Measurements from ENCODE around the gene DCDC1.

DCDC1 gene

DNA sequence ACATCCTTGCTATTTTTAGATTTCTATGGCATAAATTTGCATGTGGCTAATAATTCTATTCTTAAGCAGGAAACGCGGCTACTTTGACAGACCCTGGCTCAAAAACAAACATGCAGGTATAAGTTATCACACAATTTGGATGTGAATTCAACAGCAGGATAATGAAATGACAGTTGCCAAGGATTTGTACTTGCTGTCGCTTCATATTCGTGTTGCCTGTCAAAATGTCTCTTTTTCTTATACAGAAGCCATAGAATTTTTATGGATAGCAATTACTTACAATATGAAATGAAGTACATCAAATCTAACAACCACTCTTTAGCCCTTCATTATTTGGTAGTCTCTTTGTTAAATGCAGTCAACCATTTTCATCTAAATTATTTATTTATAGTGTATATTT is 46.4 kb downstream of the DCDC1 start:
- TF ChIP-seq CEBPB (IDR thresholded peaks at IDR 0.05) (no peak), RAD21 (IDR thresholded peaks at IDR 0.05; ENCODE audit: low read depth) (no peak)

DNA sequence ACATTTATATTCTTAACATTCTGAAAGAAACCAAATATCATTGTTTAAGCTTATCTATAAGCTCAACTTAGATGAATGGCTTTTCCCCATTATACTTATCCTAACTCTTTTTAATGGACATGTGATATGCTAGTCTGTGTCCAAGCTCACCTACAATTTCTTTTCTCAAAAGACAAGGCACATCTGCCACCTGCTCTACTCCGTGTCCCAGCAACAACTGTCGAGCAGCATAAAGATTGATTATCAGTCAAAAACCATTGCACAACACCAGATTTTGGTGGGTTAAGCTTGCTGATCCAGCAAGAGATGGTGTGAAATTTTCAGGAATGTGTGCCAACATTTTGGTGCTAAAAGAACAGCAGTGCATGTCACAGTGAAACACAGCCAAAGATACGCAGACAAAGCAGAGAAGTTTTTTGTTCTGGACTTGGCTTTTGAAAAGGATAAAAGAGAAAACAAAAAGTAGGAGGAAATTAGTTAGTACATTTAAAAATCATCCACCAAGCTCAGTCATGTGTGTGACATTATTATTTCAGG is 65.8 kb downstream of the DCDC1 start:
- TF ChIP-seq TAF1 (IDR thresholded peaks at IDR 0.05; ENCODE audit: low read depth) (no peak), CEBPB (IDR thresholded peaks at IDR 0.05) (no peak), EP300 (IDR thresholded peaks at IDR 0.05; ENCODE audit: borderline replicate concordance) (no peak), TCF12 (IDR thresholded peaks at IDR 0.05; ENCODE audit: low read depth) (no peak), EGR1 (IDR thresholded peaks at IDR 0.05) (no peak), RAD21 (IDR thresholded peaks at IDR 0.05; ENCODE audit: low read depth) (no peak), NFIC (IDR thresholded peaks at IDR 0.05) (no peak), FOXM1 (IDR thresholded peaks at IDR 0.05; ENCODE audit: borderline replicate concordance, low read depth) (no peak)
- TF ChIP-seq, protein P1, sequence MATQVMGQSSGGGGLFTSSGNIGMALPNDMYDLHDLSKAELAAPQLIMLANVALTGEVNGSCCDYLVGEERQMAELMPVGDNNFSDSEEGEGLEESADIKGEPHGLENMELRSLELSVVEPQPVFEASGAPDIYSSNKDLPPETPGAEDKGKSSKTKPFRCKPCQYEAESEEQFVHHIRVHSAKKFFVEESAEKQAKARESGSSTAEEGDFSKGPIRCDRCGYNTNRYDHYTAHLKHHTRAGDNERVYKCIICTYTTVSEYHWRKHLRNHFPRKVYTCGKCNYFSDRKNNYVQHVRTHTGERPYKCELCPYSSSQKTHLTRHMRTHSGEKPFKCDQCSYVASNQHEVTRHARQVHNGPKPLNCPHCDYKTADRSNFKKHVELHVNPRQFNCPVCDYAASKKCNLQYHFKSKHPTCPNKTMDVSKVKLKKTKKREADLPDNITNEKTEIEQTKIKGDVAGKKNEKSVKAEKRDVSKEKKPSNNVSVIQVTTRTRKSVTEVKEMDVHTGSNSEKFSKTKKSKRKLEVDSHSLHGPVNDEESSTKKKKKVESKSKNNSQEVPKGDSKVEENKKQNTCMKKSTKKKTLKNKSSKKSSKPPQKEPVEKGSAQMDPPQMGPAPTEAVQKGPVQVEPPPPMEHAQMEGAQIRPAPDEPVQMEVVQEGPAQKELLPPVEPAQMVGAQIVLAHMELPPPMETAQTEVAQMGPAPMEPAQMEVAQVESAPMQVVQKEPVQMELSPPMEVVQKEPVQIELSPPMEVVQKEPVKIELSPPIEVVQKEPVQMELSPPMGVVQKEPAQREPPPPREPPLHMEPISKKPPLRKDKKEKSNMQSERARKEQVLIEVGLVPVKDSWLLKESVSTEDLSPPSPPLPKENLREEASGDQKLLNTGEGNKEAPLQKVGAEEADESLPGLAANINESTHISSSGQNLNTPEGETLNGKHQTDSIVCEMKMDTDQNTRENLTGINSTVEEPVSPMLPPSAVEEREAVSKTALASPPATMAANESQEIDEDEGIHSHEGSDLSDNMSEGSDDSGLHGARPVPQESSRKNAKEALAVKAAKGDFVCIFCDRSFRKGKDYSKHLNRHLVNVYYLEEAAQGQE (IDR thresholded peaks at IDR 0.05; ENCODE audit: low read depth): no peak
- TF ChIP-seq, protein P2, sequence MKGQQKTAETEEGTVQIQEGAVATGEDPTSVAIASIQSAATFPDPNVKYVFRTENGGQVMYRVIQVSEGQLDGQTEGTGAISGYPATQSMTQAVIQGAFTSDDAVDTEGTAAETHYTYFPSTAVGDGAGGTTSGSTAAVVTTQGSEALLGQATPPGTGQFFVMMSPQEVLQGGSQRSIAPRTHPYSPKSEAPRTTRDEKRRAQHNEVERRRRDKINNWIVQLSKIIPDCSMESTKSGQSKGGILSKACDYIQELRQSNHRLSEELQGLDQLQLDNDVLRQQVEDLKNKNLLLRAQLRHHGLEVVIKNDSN (IDR thresholded peaks at IDR 0.05): no peak

GRCh38 chr11:31301549-31302510 is 67.7 kb downstream of the DCDC1 start:
- TF ChIP-seq YY1 (IDR thresholded peaks at IDR 0.05; ENCODE audit: low read depth) (no peak), FOXM1 (IDR thresholded peaks at IDR 0.05; ENCODE audit: borderline replicate concordance, low read depth) (no peak), ZBTB7A (IDR thresholded peaks at IDR 0.05; ENCODE audit: low read depth) (no peak), EP300 (IDR thresholded peaks at IDR 0.05; ENCODE audit: borderline replicate concordance) (no peak)

GRCh38 chr11:31295308-31295707 is 74.2 kb downstream of the DCDC1 start:
- TF ChIP-seq, protein P1 (IDR thresholded peaks at IDR 0.05; ENCODE audit: low read depth): no peak
- TF ChIP-seq TAF1 (IDR thresholded peaks at IDR 0.05; ENCODE audit: low read depth) (no peak), MAX (IDR thresholded peaks at IDR 0.05) (no peak), TEAD4 (IDR thresholded peaks at IDR 0.05) (no peak), EGR1 (IDR thresholded peaks at IDR 0.05) (no peak), YY1 (IDR thresholded peaks at IDR 0.05; ENCODE audit: low read depth) (no peak), NFIC (IDR thresholded peaks at IDR 0.05) (no peak), EP300 (IDR thresholded peaks at IDR 0.05; ENCODE audit: borderline replicate concordance) (no peak), RAD21 (IDR thresholded peaks at IDR 0.05; ENCODE audit: low read depth) (no peak), FOXM1 (IDR thresholded peaks at IDR 0.05; ENCODE audit: borderline replicate concordance, low read depth) (no peak), CREB1 (IDR thresholded peaks at IDR 0.05; ENCODE audit: low read depth) (no peak), CEBPB (IDR thresholded peaks at IDR 0.05) (no peak)
- TF ChIP-seq, protein P2 (IDR thresholded peaks at IDR 0.05): no peak

DNA sequence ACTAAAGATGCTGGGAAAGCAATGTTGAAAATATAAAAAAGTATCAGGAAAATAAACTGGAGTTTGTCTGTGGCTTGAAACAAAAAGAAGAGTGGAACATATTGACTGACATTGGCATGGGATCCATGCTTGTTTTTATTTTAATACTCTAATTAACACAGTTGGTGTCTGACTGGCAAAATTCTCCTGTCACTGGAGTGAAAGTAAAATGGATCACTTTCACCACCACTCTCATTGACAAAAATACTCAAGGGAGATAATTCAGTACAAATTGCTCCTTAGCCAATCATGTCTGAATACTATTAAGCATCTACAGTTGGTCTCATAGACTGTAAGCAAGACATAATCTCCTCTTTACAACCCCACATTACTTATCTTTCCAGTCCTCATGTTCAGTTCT is 101.8 kb downstream of the DCDC1 start:
- TF ChIP-seq, protein P2 (IDR thresholded peaks at IDR 0.05): no peak
- TF ChIP-seq NFIC (IDR thresholded peaks at IDR 0.05): no peak
- no peak for TF ChIP-seq TAF1 (IDR thresholded peaks at IDR 0.05; ENCODE audit: low read depth)
- no peak for TF ChIP-seq MAX (IDR thresholded peaks at IDR 0.05)
- TF ChIP-seq ZBTB7A (IDR thresholded peaks at IDR 0.05; ENCODE audit: low read depth): no peak
- TF ChIP-seq, protein P1 (IDR thresholded peaks at IDR 0.05; ENCODE audit: low read depth): no peak
- TF ChIP-seq CEBPB (IDR thresholded peaks at IDR 0.05): no peak
- no peak for TF ChIP-seq YY1 (IDR thresholded peaks at IDR 0.05; ENCODE audit: low read depth)
- TF ChIP-seq TEAD4 (IDR thresholded peaks at IDR 0.05): no peak
- no peak for TF ChIP-seq EGR1 (IDR thresholded peaks at IDR 0.05)
- no peak for TF ChIP-seq EP300 (IDR thresholded peaks at IDR 0.05; ENCODE audit: borderline replicate concordance)
- TF ChIP-seq CREB1 (IDR thresholded peaks at IDR 0.05; ENCODE audit: low read depth): no peak
- TF ChIP-seq FOXM1 (IDR thresholded peaks at IDR 0.05; ENCODE audit: borderline replicate concordance, low read depth): no peak
- TF ChIP-seq RAD21 (IDR thresholded peaks at IDR 0.05; ENCODE audit: low read depth): no peak

Data from Ishikawa (cell line).